Tibial nerve (tissue), 4 donors: Measurements from ENCODE around the gene VPS26A.

ENCODE experiments used
- EP300 ChIP-seq, 2 donors: sonication (generic); formaldehyde crosslinking; IDR thresholded peaks; one replicate each; pipeline ENCODE4 v1.6.1; 2017; ENCODE audit warnings: antibody characterized with exemption in 2 of 2, mild to moderate bottlenecking in 1 of 2
- POLR2A ChIP-seq, 2 donors: fragments of 450-650 bp; IDR thresholded peaks; one replicate each; pipeline ENCODE4 v1.6.1; 2017; ENCODE audit warnings: antibody characterized with exemption in 2 of 2, mild to moderate bottlenecking in 2 of 2, moderate library complexity in 2 of 2
- TF ChIP-seq, protein P1 (sequence below), 5 experiments: fragments of 200-600 bp in 3 of 5; fragments of 450-650 bp in 2 of 5; sonication (generic) in 3 of 5; IDR thresholded peaks; one replicate each; pipeline ENCODE4 v1.5.1; 2016 to 2019; ENCODE audit warnings: antibody characterized with exemption in 5 of 5, mild to moderate bottlenecking in 3 of 5, moderate library complexity in 2 of 5

DNA sequence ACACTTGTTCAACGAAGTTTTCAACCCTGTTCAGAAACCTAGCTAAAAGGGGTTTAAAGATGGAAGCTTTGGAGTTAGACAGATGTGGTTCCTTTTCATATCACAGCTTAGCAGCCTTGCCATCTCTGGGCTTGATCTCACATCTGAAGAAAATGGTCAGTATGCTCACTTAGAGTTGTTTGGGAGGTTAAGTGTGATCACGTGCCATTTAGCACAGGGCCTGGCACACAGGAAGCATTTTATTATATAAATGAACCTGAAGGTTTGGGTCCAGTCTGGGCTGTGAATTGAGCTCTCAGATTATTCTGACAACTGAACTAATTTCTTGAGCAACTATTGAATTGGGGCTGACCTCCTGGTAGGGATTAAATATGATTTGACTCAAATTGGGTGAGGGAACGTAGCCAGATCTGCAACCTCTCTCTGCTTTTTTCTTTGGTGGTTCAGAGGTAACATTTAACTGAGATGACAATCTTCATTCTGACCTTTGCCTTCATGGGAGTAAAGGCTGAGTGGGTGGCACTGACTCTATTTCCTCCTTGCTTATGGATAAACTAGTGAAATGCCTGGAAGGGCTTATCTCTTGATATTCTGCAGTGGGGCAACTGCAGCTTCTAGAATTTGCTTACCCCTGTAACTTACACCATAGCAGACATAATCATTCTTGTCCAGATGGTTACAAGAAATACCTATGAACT, 86.0 kb downstream of the VPS26A start:
- TF ChIP-seq, protein P1, sequence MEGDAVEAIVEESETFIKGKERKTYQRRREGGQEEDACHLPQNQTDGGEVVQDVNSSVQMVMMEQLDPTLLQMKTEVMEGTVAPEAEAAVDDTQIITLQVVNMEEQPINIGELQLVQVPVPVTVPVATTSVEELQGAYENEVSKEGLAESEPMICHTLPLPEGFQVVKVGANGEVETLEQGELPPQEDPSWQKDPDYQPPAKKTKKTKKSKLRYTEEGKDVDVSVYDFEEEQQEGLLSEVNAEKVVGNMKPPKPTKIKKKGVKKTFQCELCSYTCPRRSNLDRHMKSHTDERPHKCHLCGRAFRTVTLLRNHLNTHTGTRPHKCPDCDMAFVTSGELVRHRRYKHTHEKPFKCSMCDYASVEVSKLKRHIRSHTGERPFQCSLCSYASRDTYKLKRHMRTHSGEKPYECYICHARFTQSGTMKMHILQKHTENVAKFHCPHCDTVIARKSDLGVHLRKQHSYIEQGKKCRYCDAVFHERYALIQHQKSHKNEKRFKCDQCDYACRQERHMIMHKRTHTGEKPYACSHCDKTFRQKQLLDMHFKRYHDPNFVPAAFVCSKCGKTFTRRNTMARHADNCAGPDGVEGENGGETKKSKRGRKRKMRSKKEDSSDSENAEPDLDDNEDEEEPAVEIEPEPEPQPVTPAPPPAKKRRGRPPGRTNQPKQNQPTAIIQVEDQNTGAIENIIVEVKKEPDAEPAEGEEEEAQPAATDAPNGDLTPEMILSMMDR (IDR thresholded peaks at IDR 0.05) = no peak
- no peak for TF ChIP-seq POLR2A (IDR thresholded peaks at IDR 0.05)
- TF ChIP-seq EP300 (IDR thresholded peaks at IDR 0.05) = no peak
